SK-N-SH treated with all-trans-retinoic acid at 6 μM for 48 hours (cell line): ENCODE measurements around the gene SETD6.

Experiments used
- ATAC-seq: fragments of 200-7000 bp; cut with Tn5 transposase; 3 replicates; pipeline ENCODE4 v1.9.1; 2020; ENCODE audit warnings: mild to moderate bottlenecking, moderate library complexity
- CREB5 ChIP-seq: fragments of 250-450 bp; sonication (Bioruptor Pico); IDR thresholded peaks from 2 replicates; pipeline ENCODE4 v1.5.1; 2020; ENCODE audit warnings: low read depth, mild to moderate bottlenecking, moderate library complexity
- CSRNP3 ChIP-seq: fragments of 250-450 bp; sonication (Bioruptor Pico); IDR thresholded peaks from 2 replicates; pipeline ENCODE4 v1.5.1; 2021; ENCODE audit warnings: mild to moderate bottlenecking, moderate library complexity
- ESRRG ChIP-seq: fragments of 250-450 bp; sonication (Bioruptor Pico); IDR thresholded peaks from 2 replicates; pipeline ENCODE4 v1.6.1; 2021; ENCODE audit warnings: mild to moderate bottlenecking
- GLIS3 ChIP-seq: fragments of 250-450 bp; sonication (Bioruptor Pico); IDR thresholded peaks from 2 replicates; pipeline ENCODE4 v1.5.0; 2020; ENCODE audit warnings: mild to moderate bottlenecking, moderate library complexity
- ISL1 ChIP-seq: fragments of 250-450 bp; sonication (Bioruptor Pico); IDR thresholded peaks from 2 replicates; pipeline ENCODE4 v2.1.2; 2022; ENCODE audit warnings: mild to moderate bottlenecking, moderate library complexity
- OSR1 ChIP-seq: fragments of 250-450 bp; sonication (Bioruptor Pico); IDR thresholded peaks from 2 replicates; pipeline ENCODE4 v1.8.0; 2022; ENCODE audit warnings: moderate library complexity, mild to moderate bottlenecking, inconsistent platforms
- PATZ1 ChIP-seq: fragments of 250-450 bp; sonication (Bioruptor Pico); IDR thresholded peaks from 2 replicates; pipeline ENCODE4 v1.8.0; 2020; ENCODE audit warnings: mild to moderate bottlenecking, moderate library complexity, borderline replicate concordance
- PPARA ChIP-seq: fragments of 250-450 bp; sonication (Bioruptor Pico); IDR thresholded peaks from 2 replicates; pipeline ENCODE4 v1.5.0; 2020; ENCODE audit warnings: mild to moderate bottlenecking, borderline replicate concordance
- RARB ChIP-seq: fragments of 250-450 bp; sonication (Bioruptor Pico); IDR thresholded peaks from 2 replicates; pipeline ENCODE4 v1.8.0; 2021; ENCODE audit warnings: mild to moderate bottlenecking, moderate library complexity
- SNAI2 ChIP-seq: fragments of 250-450 bp; sonication (Bioruptor Pico); IDR thresholded peaks from 2 replicates; pipeline ENCODE4 v1.5.0; 2020; ENCODE audit warnings: mild to moderate bottlenecking, moderate library complexity
- TCF4 ChIP-seq: fragments of 250-450 bp; sonication (Bioruptor Pico); IDR thresholded peaks from 2 replicates; pipeline ENCODE4 v1.8.0; 2021; ENCODE audit warnings: mild to moderate bottlenecking, moderate library complexity, borderline replicate concordance
- TOX ChIP-seq: fragments of 250-450 bp; sonication (Bioruptor Pico); IDR thresholded peaks from 2 replicates; pipeline ENCODE4 v1.8.0; 2021; ENCODE audit warnings: mild to moderate bottlenecking, moderate library complexity, borderline replicate concordance
- TSHZ2 ChIP-seq: fragments of 250-450 bp; sonication (Bioruptor Pico); IDR thresholded peaks from 2 replicates; pipeline ENCODE4 v1.5.0; 2020; ENCODE audit warnings: mild to moderate bottlenecking, moderate library complexity
- ZC3H10 ChIP-seq: fragments of 250-450 bp; sonication (Bioruptor Pico); IDR thresholded peaks from 2 replicates; pipeline ENCODE4 v1.5.1; 2021; ENCODE audit warnings: mild to moderate bottlenecking, moderate library complexity
- ZFP3 ChIP-seq: fragments of 250-450 bp; sonication (Bioruptor Pico); IDR thresholded peaks from 2 replicates; pipeline ENCODE4 v1.5.0; 2020; ENCODE audit warnings: mild to moderate bottlenecking, moderate library complexity
- ZFP30 ChIP-seq: fragments of 450-650 bp; formaldehyde crosslinking; IDR thresholded peaks from 2 replicates; pipeline ENCODE4 v1.5.0; 2022; ENCODE audit warnings: mild to moderate bottlenecking, moderate library complexity
- ZNF565 ChIP-seq: fragments of 450-650 bp; formaldehyde crosslinking; conservative IDR thresholded peaks from 2 replicates; pipeline ENCODE4 v1.5.0; 2020; ENCODE audit warnings: low read depth, mild to moderate bottlenecking, moderate library complexity
- ZNF70 ChIP-seq: fragments of 450-650 bp; formaldehyde crosslinking; IDR thresholded peaks from 2 replicates; pipeline ENCODE4 v1.5.0; 2020; ENCODE audit warnings: mild to moderate bottlenecking, moderate library complexity

The SETD6 gene

GRCh38 chr16:58499615-58500351 lies 15.5 kb upstream of the SETD6 start, which contains the start of gene NDRG4:
Gene NDRG4, plus strand, starts transcription at chr16:58500143. Its CDS starts 106 bp downstream, at chr16:58500249.
- peak; percentile 91 for ATAC-seq
- TF ChIP-seq ZFP30 (no peak), TSHZ2 (0 out of 2 replicates have a peak, but pooled peaks have one; percentile 17), CREB5 (no peak), ISL1 (CRISPR knock-in tag) (no peak), TOX (CRISPR knock-in tag) (no peak), SNAI2 (CRISPR knock-in tag) (no peak), GLIS3 (CRISPR knock-in tag) (no peak), ZFP3 (CRISPR knock-in tag) (no peak)

GRCh38 chr16:58500430-58501241 lies 14.7 kb upstream of the SETD6 start:
- TF ChIP-seq ZNF565 (CRISPR knock-in tag), result no peak
- no peak for TF ChIP-seq OSR1 (CRISPR knock-in tag)
- TF ChIP-seq TCF4, result no peak
- peak; percentile 53 for ATAC-seq

GRCh38 chr16:58501242-58502131 lies 13.8 kb upstream of the SETD6 start:
- peak; percentile 7; the same call in 2 of the 3 replicates for ATAC-seq
- TF ChIP-seq OSR1 (CRISPR knock-in tag), result no peak

- TF ChIP-seq GLIS3 (CRISPR knock-in tag), result no peak
- no peak for TF ChIP-seq TCF4
- no peak for TF ChIP-seq PATZ1 (CRISPR knock-in tag)
- TF ChIP-seq CSRNP3 (CRISPR knock-in tag), result no peak
- no peak for TF ChIP-seq CREB5
- no peak for TF ChIP-seq ZNF70
- TF ChIP-seq PPARA, result no peak
- no peak for TF ChIP-seq ZFP30
- TF ChIP-seq OSR1 (CRISPR knock-in tag), result no peak
- no peak for TF ChIP-seq ZC3H10 (CRISPR knock-in tag)
- no peak for TF ChIP-seq ESRRG (CRISPR knock-in tag)
- no peak for TF ChIP-seq ISL1 (CRISPR knock-in tag)
- no peak for TF ChIP-seq RARB
- no peak for TF ChIP-seq TOX (CRISPR knock-in tag)
- no peak for TF ChIP-seq ZFP3 (CRISPR knock-in tag)
- TF ChIP-seq, all 23 proteins: peak for 0
- ATAC-seq, result no peak
These were observed 12.9 kb upstream of the SETD6 start for GRCh38 chr16:58502217-58502921.
